ENCODE measurements around the gene ABHD15. TPM values are rescaled to one million over a fixed set of nuclear protein-coding genes. Genes with fewer than 3 reads are reported as not detected.

ABHD15 gene
- total and polyA plus RNA-seq, 10 donors, result 5.7 to 23.8 (median 13.6) TPM

DNA sequence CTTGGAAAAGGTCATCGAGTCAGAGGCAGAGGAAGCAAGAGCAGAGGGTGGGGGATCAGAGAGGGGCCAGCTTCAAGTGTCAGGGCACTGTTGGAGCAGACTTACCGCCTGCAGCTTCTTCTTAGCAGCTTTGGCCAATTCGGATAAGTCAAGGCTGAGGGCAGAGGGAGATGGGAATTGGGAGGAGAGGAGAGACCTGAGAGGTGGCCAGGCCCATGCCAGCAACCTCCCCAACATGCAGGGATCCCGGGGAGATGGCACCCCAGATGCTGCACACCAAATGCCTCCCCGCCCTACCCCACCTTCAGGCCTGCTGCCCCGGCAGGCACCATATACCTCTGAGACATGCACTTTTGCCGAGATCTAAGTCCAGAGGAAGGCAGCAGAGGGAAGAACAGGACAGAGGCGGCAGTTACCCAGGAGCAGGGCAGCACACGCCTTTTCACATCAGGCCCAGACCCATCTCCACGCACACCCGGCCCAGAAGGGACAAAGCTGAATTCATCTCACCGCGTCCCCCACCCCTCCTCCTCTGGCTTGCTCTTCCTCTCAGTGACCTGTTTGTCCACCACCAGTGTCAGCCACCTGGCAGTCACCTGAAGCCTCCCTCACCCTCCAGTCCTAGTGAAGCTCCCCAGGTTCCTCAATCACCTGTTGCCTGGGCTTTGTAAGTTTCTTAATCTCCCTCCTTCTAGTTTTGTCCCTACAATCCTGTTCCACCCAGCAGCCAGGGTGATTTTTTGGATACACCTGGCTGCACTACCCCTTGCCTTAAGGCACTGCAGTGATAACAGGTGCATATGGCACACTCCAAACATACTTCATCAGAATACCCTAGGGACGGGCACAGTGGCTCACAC is 12.0 kb upstream of the ABHD15 start:
- no peaks in the 10 kb centered on the region for H3K9me3 ChIP-seq
- 95 to 100% (median 96%) methylated on average over 14 of the region's 14 CpGs for WGBS, 5 donors
- intact Hi-C loops (cut with DNase I; ENCODE audit: low total_unique reads), result no loop called here
- H3K4me3 ChIP-seq, result no peak overlapping the region
- no peak overlapping the region for H3K27ac ChIP-seq
- H3K27me3 ChIP-seq (replicated peaks in 1 of 7), result no peaks in the 10 kb centered on the region
- peaks cover 7 to 59% (median 16%) of the 10 kb centered on the region in 6 donors for H3K4me1 ChIP-seq
- peaks cover 0 to 96% (median 74%) of the 10 kb centered on the region in 6 donors for H3K36me3 ChIP-seq
- peak; percentile 58 for DNase-seq
- TF ChIP-seq, protein P1, sequence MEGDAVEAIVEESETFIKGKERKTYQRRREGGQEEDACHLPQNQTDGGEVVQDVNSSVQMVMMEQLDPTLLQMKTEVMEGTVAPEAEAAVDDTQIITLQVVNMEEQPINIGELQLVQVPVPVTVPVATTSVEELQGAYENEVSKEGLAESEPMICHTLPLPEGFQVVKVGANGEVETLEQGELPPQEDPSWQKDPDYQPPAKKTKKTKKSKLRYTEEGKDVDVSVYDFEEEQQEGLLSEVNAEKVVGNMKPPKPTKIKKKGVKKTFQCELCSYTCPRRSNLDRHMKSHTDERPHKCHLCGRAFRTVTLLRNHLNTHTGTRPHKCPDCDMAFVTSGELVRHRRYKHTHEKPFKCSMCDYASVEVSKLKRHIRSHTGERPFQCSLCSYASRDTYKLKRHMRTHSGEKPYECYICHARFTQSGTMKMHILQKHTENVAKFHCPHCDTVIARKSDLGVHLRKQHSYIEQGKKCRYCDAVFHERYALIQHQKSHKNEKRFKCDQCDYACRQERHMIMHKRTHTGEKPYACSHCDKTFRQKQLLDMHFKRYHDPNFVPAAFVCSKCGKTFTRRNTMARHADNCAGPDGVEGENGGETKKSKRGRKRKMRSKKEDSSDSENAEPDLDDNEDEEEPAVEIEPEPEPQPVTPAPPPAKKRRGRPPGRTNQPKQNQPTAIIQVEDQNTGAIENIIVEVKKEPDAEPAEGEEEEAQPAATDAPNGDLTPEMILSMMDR (IDR thresholded peaks at IDR 0.05 in 8 of 11, conservative IDR thresholded peaks at IDR 0.05 in 3 of 11), result peak in 1 of 11 experiments; percentile 15
- no peak for TF ChIP-seq POLR2AphosphoS5 (IDR thresholded peaks at IDR 0.05)
- no peak for TF ChIP-seq POLR2A (IDR thresholded peaks at IDR 0.05)

DNA sequence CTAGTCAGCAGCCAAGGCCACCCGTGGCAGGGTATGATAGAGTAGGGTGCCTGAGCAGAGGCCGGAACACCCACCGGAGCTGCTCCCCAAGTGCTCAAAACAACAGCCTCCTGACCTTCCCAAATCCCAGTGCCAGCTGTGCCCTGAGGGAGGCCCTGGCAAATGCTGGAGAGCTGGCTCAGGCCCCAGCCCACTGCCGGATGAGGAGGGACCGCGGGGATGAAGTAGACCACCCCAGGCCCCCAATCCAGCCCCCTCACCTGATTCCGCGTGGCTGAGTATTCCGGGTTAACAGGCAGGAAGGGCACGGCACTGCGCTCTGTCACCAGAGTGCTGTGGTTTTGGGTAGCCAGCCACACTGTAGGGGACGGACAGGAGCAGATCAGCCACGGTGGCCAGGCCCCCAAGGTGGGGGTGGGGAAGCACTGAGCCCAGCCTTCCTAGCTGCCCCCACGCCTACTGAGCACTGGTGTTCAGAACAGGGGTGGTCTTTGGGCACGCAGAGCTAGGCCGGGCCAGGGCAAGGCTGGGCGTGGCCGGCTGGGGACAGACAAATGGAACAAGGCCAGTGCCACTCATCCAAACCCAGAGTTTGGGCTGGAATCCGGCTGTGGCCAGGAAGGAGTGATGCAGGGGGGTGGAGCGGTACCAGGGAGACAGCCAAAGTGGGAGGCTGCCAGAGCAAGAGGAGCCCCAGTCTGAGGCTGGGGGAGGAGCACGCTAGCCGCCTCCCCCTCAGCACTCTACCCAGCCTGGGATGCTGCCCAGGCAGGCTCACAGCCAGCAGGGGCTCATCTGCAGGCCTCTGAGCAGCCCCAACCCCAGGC is 10.8 kb upstream of the ABHD15 start:
- Histone ChIP-seq H3K36me3 (peaks cover 0 to 98% (median 70%) of the 10 kb centered on the region in 6 donors), H3K27ac (peak overlapping the region in 2 of 8 donors; percentile 31), H3K27me3 (replicated peaks in 1 of 7) (no peaks in the 10 kb centered on the region), H3K4me3 (no peak overlapping the region), H3K4me1 (peaks cover 6 to 62% (median 22%) of the 10 kb centered on the region in 6 donors), H3K9me3 (no peaks in the 10 kb centered on the region)
- 73 to 87% (median 82%) methylated on average over 14 to 22 of the region's 22 CpGs for WGBS, 5 donors
- intact Hi-C loops (cut with DNase I; ENCODE audit: low total_unique reads), result no loop called here
- peak; percentile 74 for DNase-seq
- TF ChIP-seq POLR2A (IDR thresholded peaks at IDR 0.05) (no peak), POLR2AphosphoS5 (IDR thresholded peaks at IDR 0.05) (peak in 1 of 3 donors; percentile 39)
- TF ChIP-seq, protein P1 (IDR thresholded peaks at IDR 0.05 in 8 of 11, conservative IDR thresholded peaks at IDR 0.05 in 3 of 11), result no peak

DNA sequence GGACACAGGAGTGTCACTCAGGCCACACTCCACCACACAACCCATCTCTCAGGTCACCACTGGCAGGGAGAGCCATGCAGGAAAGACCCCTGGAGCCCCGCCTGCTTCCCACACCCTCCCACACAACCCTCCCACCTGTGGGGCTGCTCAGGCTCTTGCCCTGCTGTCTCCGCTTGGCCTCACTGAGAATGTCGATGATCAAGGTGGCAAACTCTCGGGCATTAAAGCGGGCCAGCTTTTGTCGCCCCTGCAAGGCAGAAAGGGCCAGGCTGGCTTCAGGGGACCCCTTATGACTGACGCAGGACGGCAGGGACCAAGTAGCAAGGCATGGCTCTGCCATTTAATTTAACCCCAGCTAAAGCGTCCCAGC is 10.1 kb upstream of the ABHD15 start:
- Histone ChIP-seq H3K4me1 (peaks cover 6 to 69% (median 28%) of the 10 kb centered on the region in 6 donors), H3K9me3 (no peaks in the 10 kb centered on the region), H3K36me3 (peaks cover 0 to 98% (median 64%) of the 10 kb centered on the region in 6 donors), H3K4me3 (no peak overlapping the region), H3K27ac (peak overlapping the region in 1 of 8 donors; percentile 31), H3K27me3 (replicated peaks in 1 of 7) (no peaks in the 10 kb centered on the region)
- TF ChIP-seq, protein P1 (IDR thresholded peaks at IDR 0.05 in 8 of 11, conservative IDR thresholded peaks at IDR 0.05 in 3 of 11), result no peak
- no peak for TF ChIP-seq POLR2A (IDR thresholded peaks at IDR 0.05)
- no peak for TF ChIP-seq POLR2AphosphoS5 (IDR thresholded peaks at IDR 0.05)
- intact Hi-C loops (cut with DNase I; ENCODE audit: low total_unique reads), result no loop called here
- 90 to 99% (median 96%) methylated on average over 5 to 9 of the region's 9 CpGs for WGBS, 5 donors
- DNase-seq, result peak; percentile 56

Data from spleen (tissue), 11 donors.